ENCODE measurements around the gene PREX1.

Gene PREX1

DNA sequence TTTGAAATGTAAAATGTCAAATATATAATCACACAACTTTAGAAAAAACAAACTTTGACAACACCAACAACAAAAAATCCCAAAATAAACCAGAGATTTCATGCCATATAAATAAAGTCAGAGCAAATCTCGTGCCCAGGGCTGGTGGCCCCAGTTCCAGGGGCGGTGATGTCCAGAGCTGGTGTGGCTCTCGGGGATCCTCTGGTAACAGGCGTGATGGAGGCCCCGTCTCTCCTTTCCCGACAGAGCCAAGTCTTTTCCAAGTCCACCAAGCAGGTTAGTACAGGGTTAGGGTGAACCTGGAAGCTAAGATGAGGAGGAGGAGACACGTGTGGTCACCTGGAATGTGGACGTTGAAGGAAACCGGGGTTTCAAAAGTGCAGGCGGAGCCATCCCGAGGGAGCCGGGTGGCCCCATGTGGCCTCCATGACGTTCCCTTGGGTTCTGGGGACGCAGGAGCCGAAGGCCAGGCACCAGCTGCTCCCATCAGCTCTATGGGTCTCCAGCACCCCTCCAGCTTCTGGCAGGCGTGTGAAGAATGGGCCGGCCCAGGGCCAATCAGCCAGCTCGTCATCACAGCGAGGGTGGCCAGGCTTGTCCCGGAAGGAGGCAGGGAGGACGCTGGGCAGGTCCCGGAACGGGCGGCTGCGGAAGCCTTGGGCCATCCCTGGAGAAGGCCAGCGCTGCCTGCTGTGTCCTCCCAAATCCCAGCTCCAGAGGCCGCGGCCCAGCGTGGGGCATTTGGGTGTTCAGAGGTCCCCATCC lies 202.5 kb downstream of the PREX1 start:
- no peaks in the 10 kb centered on the region for H4K20me1 ChIP-seq (ENCODE audit: insufficient read depth)
- H3K27me3 ChIP-seq (ENCODE audit: insufficient read depth, low read depth): peaks cover 18% of the 10 kb centered on the region; the same call in 1 of the 2 replicates
- H3K79me2 ChIP-seq (ENCODE audit: insufficient read depth, low read depth): no peaks in the 10 kb centered on the region
- H2AFZ ChIP-seq (ENCODE audit: low read depth): no peak overlapping the region
- no peak overlapping the region for H3K9ac ChIP-seq
- no peaks in the 10 kb centered on the region for H3K4me1 ChIP-seq (ENCODE audit: low read depth, poor library complexity, severe bottlenecking)
- H3K4me2 ChIP-seq: no peak overlapping the region
- H3K27ac ChIP-seq: no peak overlapping the region
- H3K4me3 ChIP-seq (IDR thresholded peaks at IDR 0.05; ENCODE audit: insufficient read depth, low read depth, low read length): no peak overlapping the region
- TF ChIP-seq, protein P1, sequence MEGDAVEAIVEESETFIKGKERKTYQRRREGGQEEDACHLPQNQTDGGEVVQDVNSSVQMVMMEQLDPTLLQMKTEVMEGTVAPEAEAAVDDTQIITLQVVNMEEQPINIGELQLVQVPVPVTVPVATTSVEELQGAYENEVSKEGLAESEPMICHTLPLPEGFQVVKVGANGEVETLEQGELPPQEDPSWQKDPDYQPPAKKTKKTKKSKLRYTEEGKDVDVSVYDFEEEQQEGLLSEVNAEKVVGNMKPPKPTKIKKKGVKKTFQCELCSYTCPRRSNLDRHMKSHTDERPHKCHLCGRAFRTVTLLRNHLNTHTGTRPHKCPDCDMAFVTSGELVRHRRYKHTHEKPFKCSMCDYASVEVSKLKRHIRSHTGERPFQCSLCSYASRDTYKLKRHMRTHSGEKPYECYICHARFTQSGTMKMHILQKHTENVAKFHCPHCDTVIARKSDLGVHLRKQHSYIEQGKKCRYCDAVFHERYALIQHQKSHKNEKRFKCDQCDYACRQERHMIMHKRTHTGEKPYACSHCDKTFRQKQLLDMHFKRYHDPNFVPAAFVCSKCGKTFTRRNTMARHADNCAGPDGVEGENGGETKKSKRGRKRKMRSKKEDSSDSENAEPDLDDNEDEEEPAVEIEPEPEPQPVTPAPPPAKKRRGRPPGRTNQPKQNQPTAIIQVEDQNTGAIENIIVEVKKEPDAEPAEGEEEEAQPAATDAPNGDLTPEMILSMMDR (conservative IDR thresholded peaks at IDR 0.05; ENCODE audit: low read depth, low read length): no peak
- no peaks in the 10 kb centered on the region for H3K36me3 ChIP-seq (ENCODE audit: insufficient read depth)

DNA sequence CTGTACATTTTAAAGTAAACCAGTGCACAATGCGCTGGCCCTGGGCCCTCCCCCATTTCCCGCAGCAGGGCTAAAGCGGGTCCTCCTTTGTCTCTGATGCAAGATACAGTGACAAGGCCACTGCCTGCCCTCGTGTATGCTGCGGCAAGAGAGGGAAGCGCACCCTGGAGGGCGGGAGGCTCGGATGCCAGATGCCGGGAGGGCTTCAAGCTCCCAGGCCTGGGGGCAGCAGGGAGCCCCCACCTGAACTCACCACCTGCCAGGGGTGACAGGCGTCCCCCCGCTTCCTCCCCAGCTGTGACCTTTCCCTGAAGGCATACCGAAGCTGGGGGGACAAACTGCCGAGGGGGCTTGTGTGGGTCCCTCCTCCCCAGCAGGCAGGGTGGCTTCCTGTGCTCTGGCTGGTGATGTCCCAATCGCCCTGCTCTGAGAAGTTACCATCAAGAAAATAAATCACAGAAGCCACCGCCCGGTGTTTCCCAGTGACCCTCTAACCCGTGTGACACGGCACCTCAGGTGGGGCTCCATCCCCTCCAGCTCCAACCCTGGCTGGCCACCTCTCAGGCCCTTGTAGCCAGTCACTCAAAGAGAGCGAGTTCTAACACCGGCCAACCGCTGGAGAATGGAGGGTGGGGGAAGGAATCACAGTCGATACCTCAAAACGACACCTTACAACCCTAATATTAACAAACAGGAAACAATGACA lies 203.3 kb downstream of the PREX1 start:
- H3K27me3 ChIP-seq (ENCODE audit: insufficient read depth, low read depth): peaks cover 11% of the 10 kb centered on the region; the same call in 1 of the 2 replicates
- no peak overlapping the region for H2AFZ ChIP-seq (ENCODE audit: low read depth)
- no peaks in the 10 kb centered on the region for H3K4me1 ChIP-seq (ENCODE audit: low read depth, poor library complexity, severe bottlenecking)
- TF ChIP-seq, protein P1 (conservative IDR thresholded peaks at IDR 0.05; ENCODE audit: low read depth, low read length): no peak
- no peak overlapping the region for H3K27ac ChIP-seq
- no peak overlapping the region for H3K9ac ChIP-seq
- H3K36me3 ChIP-seq (ENCODE audit: insufficient read depth): no peaks in the 10 kb centered on the region
- H3K4me2 ChIP-seq: no peak overlapping the region
- no peaks in the 10 kb centered on the region for H3K79me2 ChIP-seq (ENCODE audit: insufficient read depth, low read depth)
- no peaks in the 10 kb centered on the region for H4K20me1 ChIP-seq (ENCODE audit: insufficient read depth)
- H3K4me3 ChIP-seq (IDR thresholded peaks at IDR 0.05; ENCODE audit: insufficient read depth, low read depth, low read length): no peak overlapping the region

DNA sequence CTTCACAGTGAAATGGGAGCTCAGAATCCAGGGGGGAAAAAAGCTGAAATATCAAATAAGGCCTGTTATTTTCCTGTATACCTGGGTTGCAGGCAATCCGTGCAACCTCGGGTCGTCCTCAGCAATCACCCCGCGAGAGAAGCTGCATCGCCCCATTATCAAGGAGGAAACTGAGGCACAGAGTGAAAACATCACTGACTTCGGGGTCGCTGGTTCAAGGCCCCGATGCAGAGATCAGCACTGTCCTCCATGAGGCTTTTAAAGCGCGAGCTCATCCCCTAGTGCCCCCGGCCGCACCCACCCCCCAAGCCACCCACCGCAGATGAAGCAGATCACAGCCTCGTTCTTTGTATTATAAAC lies 203.9 kb downstream of the PREX1 start:
- Histone ChIP-seq H3K36me3 (ENCODE audit: insufficient read depth) (no peaks in the 10 kb centered on the region), H3K79me2 (ENCODE audit: insufficient read depth, low read depth) (no peaks in the 10 kb centered on the region), H3K4me3 (IDR thresholded peaks at IDR 0.05; ENCODE audit: insufficient read depth, low read depth, low read length) (no peak overlapping the region), H3K4me2 (no peak overlapping the region), H3K27me3 (ENCODE audit: insufficient read depth, low read depth) (peaks cover 14% of the 10 kb centered on the region; the same call in 1 of the 2 replicates), H2AFZ (ENCODE audit: low read depth) (no peak overlapping the region), H3K4me1 (ENCODE audit: low read depth, poor library complexity, severe bottlenecking) (no peaks in the 10 kb centered on the region), H3K9ac (no peak overlapping the region), H4K20me1 (ENCODE audit: insufficient read depth) (no peaks in the 10 kb centered on the region), H3K27ac (no peak overlapping the region)
- TF ChIP-seq, protein P1 (conservative IDR thresholded peaks at IDR 0.05; ENCODE audit: low read depth, low read length): no peak

DNA sequence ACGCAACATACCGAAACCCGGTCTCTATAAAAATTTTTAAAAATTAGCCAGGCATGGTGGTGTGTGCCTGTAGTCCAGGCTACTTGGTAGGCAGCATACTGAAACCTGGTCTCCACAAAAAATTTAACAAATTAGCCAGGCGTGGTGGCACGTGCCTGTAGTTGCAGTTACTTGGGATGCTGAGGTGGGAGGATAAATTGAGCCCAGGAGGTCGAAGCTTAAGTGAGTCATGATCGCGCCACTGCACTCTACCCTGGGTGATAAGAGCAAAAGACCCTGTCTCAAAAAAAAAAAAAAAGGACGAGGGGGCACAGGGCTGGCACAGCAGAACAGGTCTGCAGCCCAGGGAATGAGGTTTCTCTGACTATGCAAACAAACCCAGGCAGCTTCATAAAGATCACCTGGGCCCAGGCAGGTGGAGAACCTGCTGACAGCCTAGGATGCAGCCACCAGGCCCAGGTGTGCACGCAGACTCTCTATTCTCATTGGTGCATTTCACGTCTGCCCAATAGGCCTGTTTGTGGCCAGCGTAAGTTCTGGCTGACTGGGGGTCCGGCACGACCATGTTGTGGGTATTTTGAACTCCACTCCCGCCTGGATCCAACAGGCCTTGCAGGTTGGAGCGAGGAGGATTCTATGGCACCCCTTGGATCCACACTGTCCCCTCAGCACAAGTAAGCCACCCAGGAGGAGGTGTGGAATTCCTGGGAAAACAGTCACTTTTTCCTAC lies 204.5 kb downstream of the PREX1 start:
- Histone ChIP-seq H3K27ac (no peak overlapping the region), H4K20me1 (ENCODE audit: insufficient read depth) (no peaks in the 10 kb centered on the region), H3K79me2 (ENCODE audit: insufficient read depth, low read depth) (no peaks in the 10 kb centered on the region), H3K4me3 (IDR thresholded peaks at IDR 0.05; ENCODE audit: insufficient read depth, low read depth, low read length) (no peak overlapping the region), H3K36me3 (ENCODE audit: insufficient read depth) (no peaks in the 10 kb centered on the region), H3K27me3 (ENCODE audit: insufficient read depth, low read depth) (peaks cover 20% of the 10 kb centered on the region; the same call in 1 of the 2 replicates), H3K4me2 (no peak overlapping the region), H3K9ac (no peak overlapping the region), H2AFZ (ENCODE audit: low read depth) (no peak overlapping the region), H3K4me1 (ENCODE audit: low read depth, poor library complexity, severe bottlenecking) (no peaks in the 10 kb centered on the region)
- TF ChIP-seq, protein P1 (conservative IDR thresholded peaks at IDR 0.05; ENCODE audit: low read depth, low read length): no peak
